Stimulated activated CD4-positive, alpha-beta T cell treated with anti-CD3 and anti-CD28 coated beads, Interleukin-12 subunit alpha, Interleukin-12 subunit beta, amount 100 ng/mL, for 24 hours (primary cell): ENCODE results near the gene TBRG4.

ENCODE experiments used
- DNase-seq, 2 experiments: peaks; one replicate each; pipeline ENCODE4 v3.0.0-alpha.2; 2020; ENCODE audit warnings: low read depth in 2 of 2

TBRG4 gene

GRCh38 chr7:45074528-45075354, 36.8 kb downstream of the TBRG4 start:
- DNase-seq: no peak

- DNase-seq: no peak
Measured at GRCh38 chr7:45073786-45074527, 37.5 kb downstream of the TBRG4 start.

- DNase-seq: no peak
Measured at GRCh38 chr7:45073031-45073785, 38.3 kb downstream of the TBRG4 start.

GRCh38 chr7:45072131-45073030, 39.1 kb downstream of the TBRG4 start:
- DNase-seq: no peak

- no peak for DNase-seq
Measured at GRCh38 chr7:45071528-45071927, 40.0 kb downstream of the TBRG4 start.

- DNase-seq: no peak
Measured at GRCh38 chr7:45070254-45070642, 41.2 kb downstream of the TBRG4 start.

GRCh38 chr7:45069444-45070253, 41.8 kb downstream of the TBRG4 start:
- DNase-seq: no peak

- no peak for DNase-seq
Measured at GRCh38 chr7:45068236-45069023, 43.1 kb downstream of the TBRG4 start.

GRCh38 chr7:45067582-45067981, 43.9 kb downstream of the TBRG4 start:
- no peak for DNase-seq

- DNase-seq: no peak
Measured at GRCh38 chr7:45066409-45066808, 45.1 kb downstream of the TBRG4 start.

GRCh38 chr7:45065031-45065995, 46.2 kb downstream of the TBRG4 start:
- DNase-seq: no peak

GRCh38 chr7:45064047-45064725, 47.3 kb downstream of the TBRG4 start:
- DNase-seq: no peak

GRCh38 chr7:45061806-45062425, 49.6 kb downstream of the TBRG4 start:
- no peak for DNase-seq

- DNase-seq: no peak
Measured at GRCh38 chr7:45061352-45061751, 50.1 kb downstream of the TBRG4 start.

- no peak for DNase-seq
Measured at GRCh38 chr7:45060295-45060694, 51.2 kb downstream of the TBRG4 start.

- DNase-seq: no peak
Measured at GRCh38 chr7:45057878-45058277, 53.6 kb downstream of the TBRG4 start.

GRCh38 chr7:45055594-45056219, 55.8 kb downstream of the TBRG4 start:
- DNase-seq: no peak
